GM19328 (cell line): Measurements from ENCODE around the gene PLCL2.

Source experiments
- ATAC-seq: cut with Tn5 transposase; IDR thresholded peaks from one replicate; pipeline ENCODE4 v1.9.1; 2021; ENCODE audit warnings: mild to moderate bottlenecking, moderate library complexity; ENCODE audit not compliant: unreplicated experiment

Gene PLCL2

DNA sequence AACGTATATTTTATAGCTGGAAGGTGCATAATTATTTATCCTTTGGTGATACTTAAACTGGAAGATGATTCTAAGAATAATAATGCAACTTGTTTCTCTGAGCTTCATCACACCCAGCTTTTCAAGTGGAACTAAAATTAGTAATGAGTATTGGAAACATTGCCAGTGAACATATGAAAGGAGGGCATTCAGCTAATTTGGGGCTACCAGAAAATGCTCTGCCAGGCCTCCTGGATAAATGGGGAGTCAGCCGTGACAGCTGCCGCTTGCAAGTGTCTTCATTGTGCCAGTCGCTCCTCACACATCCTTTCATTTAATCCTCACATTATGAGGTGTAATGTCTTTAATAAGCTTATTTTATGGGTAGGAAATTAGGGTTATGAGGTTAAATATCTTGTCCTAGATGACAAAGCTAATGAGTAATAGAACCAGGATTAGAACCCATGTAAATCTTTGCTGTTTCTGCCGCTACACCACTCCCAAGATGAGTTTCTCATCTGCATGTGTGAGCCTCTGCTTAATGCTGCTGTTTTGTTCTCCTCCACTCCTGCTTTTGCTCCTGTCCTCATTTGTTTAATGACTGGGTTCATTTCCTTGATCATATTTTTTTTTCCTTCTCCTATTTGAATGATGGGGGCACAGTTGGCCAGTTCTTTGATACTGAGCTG, 155.7 kb downstream of the PLCL2 start:
- ATAC-seq = no peak

DNA sequence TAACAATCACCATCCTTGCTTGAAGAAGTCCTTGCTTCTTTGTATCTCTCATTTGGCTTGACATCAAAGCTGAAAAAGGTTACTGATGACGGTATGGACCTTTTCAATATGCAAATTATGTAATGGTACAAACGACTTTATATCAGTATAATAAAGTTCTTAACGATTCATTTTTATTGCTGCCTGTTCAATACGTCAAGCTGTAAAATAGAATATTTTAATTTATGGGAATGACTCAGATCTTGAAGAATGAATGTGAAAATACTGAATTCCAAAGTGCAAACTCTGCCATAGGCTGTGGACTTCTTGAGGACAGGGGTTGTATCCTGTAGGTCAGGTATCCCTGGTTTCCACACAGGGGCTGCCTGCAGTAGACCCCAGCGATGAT, 156.2 kb downstream of the PLCL2 start:
- no peak for ATAC-seq

DNA sequence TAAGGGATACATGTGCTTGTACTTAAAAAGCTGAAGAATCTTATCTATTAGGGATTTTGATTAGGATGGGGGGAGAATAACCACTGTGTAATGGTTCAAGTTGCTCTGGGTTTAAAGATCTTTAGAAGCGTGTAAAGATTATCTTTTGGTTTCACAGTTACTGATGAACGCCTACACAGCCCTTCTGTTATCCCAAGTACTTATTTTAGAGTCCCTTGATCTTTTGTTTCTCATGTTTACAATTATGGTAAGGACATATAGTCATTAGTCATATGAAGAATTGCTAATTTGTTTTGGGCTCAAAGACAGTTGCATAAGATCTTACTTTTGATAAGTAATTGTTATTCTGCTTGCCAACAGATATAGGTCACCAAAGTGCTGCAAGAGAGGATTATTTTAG, 160.1 kb downstream of the PLCL2 start:
- peak; percentile 89 for ATAC-seq

DNA sequence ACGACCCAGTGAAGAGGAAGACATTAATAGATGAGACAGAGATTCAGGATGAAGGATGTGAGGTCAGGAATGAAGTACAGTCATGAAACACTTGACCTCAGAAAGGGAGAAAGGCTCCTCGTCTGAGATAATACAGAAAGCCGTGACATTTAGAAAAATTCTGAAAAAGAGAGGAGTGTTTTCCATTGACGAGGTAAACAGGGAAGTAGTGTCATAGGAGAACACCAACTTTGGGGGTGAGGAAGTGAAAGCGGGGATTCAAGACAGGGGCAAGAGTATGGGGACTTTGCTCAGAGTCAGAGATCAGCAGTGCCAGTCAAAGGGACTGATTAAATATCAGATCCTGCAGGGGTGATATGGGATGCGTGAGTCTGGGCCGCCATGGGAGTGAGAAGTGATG, 160.9 kb downstream of the PLCL2 start:
- no peak for ATAC-seq

DNA sequence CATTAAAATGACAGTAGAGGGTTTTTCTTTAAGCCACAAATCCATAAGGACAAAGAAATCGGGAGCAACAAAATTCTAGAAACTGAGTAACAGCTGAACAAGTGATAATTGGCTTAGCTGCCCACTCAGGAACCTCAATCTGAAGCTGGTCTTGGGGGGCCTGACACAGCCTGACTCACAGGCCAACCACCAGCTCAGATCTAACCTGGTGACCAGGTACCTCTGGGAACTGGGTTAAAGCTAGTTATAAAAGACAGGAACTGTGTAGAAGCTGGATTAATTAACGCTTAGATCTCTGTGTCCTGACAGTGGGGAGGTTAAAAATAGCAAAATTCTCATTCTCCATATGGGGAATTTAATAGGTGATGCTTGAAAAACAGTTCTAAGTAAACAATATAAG, 161.9 kb downstream of the PLCL2 start:
- no peak for ATAC-seq

DNA sequence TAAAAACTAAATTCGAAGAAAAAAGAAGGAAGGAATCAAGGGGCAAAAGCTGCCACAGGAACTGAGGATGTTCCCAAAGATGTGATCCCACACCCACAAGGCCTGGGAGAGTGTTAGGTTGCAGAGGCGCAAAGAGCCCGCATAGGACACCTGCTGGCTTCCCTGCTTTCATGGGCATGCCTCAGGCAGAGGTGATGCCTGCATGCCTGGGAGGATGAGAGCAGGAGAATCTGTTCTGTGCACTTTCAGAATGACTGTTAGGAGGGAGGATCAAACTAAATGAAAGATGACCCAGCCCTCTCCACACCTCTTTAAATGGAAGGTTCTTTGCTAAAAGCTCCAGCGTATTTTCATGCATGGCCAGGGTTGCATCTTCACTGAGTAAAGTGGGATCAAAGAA, 162.4 kb downstream of the PLCL2 start:
- ATAC-seq = no peak

DNA sequence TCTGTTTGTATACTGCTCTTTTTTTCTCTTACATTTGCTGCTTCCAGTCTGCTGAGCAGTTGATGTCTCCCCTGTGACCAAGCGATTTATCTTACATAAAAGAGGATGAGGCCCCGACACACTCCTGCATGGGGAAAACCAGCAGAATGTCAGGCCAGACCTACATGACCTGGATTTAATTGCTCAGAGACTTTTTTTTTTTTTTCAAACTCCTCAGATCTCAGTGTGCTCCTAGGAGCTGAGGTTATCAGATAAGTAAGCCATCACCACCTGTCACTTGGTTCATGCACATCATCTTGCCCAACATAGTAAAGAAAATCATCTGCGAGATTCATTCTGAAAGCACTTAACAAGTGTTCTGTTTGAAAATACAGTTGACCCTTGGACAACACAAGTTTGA, 163.1 kb downstream of the PLCL2 start:
- no peak for ATAC-seq

DNA sequence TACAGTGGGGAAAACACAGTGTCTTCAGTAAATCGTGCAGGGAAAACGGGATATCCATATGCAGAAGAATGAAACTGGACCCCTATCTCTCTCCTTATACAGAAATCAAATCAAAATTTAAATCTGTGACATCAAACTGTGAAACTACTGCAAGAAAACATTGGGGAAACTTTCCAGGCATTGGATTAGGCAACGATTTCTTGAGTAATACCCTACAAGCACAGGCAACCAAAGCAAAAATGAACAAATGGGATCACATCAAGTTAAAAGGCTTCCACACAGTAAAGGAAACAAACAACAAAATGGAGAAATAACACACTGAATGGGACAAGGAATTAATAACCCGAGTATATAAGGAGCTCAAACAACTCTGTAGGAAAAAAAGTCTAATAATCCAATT, 165.3 kb downstream of the PLCL2 start:
- no peak for ATAC-seq

DNA sequence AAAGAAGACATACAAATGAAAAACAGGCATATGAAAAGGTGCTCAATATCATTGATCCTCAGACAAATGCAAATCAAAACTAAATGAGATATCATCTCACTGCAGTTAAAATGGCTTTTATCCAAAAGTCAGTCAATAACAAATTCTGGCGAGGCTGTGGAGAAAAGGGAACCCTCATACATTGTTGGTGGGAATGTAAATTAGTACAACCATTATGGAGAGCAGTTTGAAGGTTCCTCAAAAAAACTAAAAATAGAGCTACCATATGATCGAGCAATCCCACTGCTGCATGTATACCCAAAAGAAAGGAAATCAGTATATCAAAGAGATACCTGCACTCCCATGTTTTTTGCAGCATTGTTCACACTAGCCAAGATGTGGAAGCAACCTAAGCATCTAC, 165.8 kb downstream of the PLCL2 start:
- no peak for ATAC-seq

DNA sequence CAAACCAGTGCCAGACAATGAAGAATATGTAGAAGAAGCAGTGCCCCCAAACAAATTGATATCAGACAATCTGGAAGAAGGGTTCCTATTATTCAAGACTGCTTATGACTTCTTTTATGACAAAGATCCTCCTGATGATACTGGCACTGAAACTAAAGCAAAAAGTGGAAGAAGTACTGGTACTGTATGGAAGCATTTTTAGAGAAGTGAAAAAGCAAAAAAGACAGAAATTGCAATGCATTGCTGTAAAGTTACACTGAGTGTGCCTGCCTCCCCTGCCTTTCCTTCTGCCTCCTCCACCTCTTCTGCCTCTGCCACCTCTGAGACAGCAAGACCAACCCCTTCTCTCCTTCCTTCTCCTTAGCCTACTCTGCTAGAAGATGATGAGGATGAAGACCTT, 167.6 kb downstream of the PLCL2 start:
- peak; percentile 47 for ATAC-seq

DNA sequence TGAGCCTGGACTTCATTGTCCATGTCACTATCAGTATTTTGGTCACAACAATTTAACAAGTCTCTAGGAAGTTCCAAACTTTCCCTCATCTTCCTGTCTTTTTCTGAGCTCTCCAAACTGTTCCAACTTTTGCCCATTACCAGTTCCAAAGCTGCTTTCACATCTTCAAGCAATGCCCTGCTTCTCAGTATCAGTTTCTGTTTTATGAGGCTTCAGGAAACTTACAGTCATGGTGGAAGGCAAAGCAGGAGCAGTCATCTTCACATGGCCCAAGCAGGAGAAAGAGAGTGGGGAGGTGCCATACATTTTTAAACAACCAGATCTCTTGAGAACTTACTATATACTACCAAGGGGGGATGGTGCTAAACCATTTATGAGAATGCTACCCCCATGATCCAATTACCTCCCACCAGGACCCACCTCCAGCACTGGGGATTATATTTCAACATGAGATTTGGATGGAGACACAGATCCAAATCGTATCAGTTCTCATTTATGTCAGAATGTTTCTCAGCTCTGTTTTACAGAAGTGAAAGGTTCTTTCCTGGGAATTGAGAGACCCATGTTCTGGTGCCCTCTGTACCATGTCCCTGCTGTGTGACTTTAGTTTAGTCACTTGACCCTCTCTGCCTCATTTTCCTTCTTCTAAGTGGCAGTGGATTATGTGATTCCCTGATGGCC, 169.7 kb downstream of the PLCL2 start:
- ATAC-seq = no peak

DNA sequence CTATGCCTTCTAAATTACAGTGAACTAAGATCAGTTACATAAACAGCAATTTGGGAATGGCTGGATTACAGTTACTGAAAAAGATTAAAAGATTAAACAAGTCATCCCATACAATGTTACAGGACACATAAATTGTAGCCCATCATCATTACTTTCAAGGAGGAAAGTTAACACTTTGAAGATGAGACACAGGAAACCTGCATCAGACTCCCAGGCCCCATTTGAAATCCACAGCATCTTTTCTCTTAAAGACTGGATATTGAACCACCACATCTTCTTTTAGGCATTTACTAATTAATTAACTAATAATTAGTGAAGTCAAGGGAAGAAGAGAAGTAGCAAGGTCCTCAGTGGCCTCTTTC, 170.2 kb downstream of the PLCL2 start:
- ATAC-seq = no peak

DNA sequence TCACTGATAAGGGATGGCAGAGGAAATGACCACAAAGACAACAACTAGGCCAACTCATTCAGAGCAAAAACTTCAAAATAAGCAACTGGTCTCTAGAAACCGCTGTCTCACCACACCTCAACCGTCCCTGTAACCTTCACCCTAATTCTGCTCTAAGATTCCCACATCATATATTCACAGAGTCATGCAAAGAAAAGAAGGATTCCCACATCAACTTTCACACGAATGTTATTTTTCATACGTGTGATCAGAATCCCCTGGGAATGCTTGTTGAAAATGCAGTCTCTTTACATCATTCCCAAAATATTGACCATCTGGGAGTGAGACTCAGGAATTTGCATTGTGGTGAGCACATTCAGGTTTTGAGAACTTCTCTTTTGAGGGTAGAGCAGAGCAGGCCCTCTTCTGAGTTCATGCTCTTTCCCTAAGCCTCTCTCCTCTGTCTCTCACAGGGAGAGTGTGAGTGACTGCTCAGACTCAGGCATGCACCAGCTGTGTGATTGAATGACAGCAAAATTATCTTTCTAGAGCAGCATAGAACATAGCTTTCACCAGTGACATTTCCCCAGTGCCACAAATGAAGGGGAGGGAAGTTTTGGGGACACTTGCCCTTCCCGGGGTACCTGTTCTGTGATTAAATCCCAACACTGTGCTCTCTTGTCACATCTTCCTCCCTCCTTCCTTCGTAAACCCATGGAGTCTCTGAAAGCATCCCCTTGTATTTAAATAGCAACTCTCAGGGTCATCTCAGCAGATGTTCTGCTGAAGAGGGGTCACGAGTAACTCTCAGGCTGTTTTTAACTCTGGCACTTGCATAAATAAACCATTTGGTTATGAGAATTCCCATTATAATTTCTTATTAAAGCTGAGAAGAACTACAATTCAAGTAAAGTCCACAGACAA, 170.9 kb downstream of the PLCL2 start:
- ATAC-seq = peak; percentile 58

DNA sequence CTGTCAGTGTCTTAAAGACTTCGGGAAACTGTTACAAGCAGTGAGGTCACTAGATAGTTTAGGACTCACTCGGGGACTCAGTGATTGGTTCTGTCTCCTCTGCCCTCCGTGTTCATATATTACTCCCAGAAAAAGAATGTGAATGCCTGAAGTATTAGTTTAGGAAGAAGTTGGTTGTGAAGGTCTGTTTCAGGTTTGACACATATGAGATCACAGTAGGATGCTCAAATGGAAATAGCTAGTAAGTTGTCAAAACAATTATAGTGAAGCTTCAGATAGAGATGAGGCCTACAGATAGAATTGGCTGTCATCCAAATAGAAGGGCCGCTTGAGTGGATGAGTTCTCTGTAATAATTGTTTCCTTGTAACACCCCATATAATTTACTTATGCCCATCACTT, 172.6 kb downstream of the PLCL2 start:
- no peak for ATAC-seq

DNA sequence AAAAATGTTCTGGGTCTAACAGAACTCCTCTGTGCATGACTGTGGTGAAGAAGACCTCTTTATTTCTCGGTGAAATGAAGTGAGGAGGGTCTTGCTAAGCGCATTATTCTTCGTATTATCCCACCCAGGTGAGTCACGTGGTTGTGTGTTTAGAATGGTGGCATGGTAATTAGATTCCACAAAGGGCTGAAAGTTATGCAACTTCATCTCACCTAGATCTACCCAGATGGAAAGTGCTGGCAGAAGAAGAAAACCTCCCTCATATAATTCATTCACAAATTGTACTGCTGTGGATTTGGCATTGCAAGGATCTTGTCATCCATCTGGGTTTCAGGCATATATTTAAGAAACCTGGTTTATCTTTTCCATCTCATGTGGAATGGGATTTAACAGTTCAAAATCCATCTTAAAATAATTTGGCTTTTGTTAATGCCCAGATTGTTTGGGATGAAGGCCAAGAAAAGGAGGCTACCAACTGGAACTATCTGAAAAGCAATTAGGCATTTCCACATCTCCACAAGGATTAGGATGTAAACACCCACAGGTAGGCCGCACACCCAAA, 175.3 kb downstream of the PLCL2 start:
- no peak for ATAC-seq

DNA sequence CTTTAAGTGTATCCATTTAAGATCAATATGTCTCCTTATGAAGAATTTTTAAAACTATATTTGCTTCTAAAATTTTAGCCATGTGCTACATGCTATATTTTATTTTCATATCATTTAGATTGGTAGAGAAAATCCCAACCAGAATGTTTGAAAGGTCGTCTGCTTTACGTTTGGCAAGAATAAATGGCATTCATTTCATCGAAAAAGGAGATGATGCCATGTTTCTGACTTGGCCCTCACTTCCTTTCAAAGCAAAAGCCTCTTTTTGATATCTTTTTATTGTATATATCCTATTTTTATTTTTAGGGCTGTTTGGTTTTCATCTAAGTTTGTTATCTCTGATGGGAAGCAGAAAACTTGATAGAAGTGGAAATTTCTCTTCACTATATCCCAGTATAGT, 176.2 kb downstream of the PLCL2 start:
- ATAC-seq = no peak

DNA sequence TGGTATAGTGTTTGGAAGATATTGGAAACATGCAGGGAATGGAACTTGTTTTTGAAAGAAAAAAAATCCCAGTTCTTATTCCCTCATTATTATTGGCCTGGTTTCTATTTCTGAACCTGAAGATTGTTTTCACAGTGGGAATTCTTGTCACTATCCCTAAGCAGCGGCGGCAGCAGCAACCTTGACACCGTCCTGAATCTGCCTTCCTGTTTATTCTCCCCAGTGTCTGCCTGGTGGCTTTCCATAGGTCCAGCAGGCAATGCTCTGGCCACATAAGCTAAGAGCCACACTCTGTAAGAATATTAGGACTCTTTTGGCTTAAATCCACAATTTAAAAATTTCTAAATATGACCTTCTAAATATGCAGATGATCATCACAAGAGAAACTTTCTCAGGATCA, 178.0 kb downstream of the PLCL2 start:
- no peak for ATAC-seq

DNA sequence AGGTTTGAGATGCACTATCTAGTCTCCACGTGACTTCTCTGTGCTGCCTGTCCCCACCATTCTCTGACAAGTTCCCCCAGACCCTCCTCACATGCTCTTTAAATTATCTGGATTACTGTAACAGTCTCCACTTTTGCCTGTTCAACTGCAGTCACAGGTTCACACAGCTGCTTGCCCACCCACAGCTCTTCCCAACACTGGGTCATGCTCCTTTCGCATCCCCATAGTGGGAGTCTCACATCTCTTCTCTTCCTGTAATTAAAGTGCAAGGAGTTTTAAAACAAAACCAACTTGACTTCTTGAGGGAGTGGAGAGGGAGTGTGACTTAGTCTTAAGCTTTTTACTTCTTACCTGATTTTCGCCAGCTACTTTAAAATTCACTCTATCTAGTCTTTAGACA, 178.8 kb downstream of the PLCL2 start:
- ATAC-seq = no peak

DNA sequence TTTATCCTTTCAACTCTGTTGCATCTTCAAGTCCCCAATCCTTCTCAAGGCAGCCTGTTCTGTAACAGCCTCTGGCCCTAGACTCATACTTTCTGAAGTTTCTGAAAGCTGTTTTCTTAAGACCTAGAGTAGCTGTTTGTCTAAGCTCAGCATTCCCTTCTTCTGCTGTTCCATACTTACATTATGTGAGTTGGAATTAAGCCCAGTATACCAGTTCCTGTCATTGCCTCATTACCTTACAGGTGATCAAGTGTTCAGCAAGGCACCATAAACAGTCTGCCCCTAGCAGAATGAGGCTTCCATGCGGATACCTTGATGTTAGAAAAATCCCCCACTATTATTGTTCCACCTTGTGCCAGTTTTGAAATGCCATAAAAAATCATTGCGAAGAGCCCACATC, 180.6 kb downstream of the PLCL2 start:
- no peak for ATAC-seq

DNA sequence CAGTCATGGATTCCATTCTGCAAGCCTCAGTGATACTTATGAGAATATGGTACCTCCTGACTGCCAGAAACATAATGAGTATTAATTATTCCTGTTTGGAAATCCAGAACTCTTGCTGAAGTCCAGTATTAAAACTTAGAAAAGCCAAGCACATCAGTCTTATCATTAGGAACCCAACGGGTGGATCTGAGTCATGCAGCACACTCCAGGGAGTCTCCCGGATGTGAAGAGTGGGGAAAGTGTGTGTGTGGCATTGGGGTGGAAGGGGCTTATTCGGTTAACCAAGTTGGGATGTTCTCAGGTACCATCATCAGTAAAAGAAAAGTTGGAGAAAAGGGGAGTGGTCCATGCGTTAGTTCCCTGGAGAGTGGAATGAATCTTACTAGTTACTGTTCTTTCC, 181.1 kb downstream of the PLCL2 start:
- no peak for ATAC-seq

DNA sequence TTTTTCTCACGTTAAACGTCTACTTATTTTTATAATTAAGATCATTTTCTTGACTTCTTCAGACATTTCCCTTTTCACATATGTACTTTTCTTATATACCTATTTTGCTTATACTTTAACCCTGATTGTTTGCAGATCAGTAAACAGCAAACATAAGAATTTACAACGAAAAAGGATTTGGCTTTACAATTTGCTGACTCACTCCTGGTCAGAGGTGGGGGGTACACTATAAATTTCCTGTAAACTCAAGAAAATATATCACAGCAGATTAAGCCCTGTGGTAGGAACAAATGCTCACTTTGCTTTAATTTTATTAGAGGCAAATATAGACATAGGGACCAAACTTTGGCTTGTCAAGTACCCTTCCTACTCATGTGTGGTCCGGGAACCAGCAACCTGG, 185.0 kb downstream of the PLCL2 start:
- ATAC-seq = no peak
